Measurements from ENCODE around the gene CIZ1.

GRCh38 chr9:128143525-128144238 is 47.7 kb downstream of the CIZ1 start:
- no peak for TF ChIP-seq CTCF (IDR thresholded peaks at IDR 0.05)
- TF ChIP-seq POLR2A (IDR thresholded peaks at IDR 0.05) = no peak
